Stimulated activated naive CD8-positive, alpha-beta T cell treated with anti-CD3 and anti-CD28 coated beads, Interleukin-15, Interleukin-2, amounts not matched to agents 100 ng/mL and 50 ng/mL, for 24 hours (primary cell): ENCODE results near the gene TCEAL8.

Experiments used
- H3K27ac Mint-ChIP-seq: one replicate; pipeline ENCODE4 v1.8.0; 2021; ENCODE audit warnings: mild to moderate bottlenecking, mixed read lengths
- H3K27me3 Mint-ChIP-seq: one replicate; pipeline ENCODE4 v1.8.0; 2021; ENCODE audit warnings: mixed read lengths
- H3K36me3 Mint-ChIP-seq: one replicate; pipeline ENCODE4 v1.8.0; 2021; ENCODE audit warnings: low read depth, mixed read lengths
- H3K4me1 Mint-ChIP-seq: one replicate; pipeline ENCODE4 v1.8.0; 2021; ENCODE audit warnings: low read depth, mixed read lengths
- H3K4me3 Mint-ChIP-seq: one replicate; pipeline ENCODE4 v1.8.0; 2021; ENCODE audit warnings: mild to moderate bottlenecking, mixed read lengths
- H3K9me3 Mint-ChIP-seq: one replicate; pipeline ENCODE4 v1.8.0; 2021; ENCODE audit warnings: mixed read lengths

TCEAL8 gene

GRCh38 chrX:103254921-103255493 lies at the start of gene TCEAL8:
TSS of gene TCEAL8 (minus strand) at chrX:103255155. CDS start at chrX:103253979, 1,176 bp downstream.
- Mint-ChIP-seq H3K9me3 (no peaks in the 10 kb centered on the region), H3K36me3 (peaks cover 8% of the 10 kb centered on the region), H3K4me3 (peak within 1 kb of the TSS; percentile 93), H3K4me1 (peaks cover 13% of the 10 kb centered on the region), H3K27me3 (no peaks in the 10 kb centered on the region), H3K27ac (peak within 1 kb of the TSS; percentile 93)

- Mint-ChIP-seq H3K4me1 (peaks cover 8% of the 10 kb centered on the region), H3K9me3 (no peaks in the 10 kb centered on the region), H3K27ac (no peak overlapping the region)
Observed at GRCh38 chrX:103304705-103305104, 49.8 kb upstream of the TCEAL8 start.

GRCh38 chrX:103293118-103293517 lies 38.2 kb upstream of the TCEAL8 start:
- H3K9me3 Mint-ChIP-seq, result no peaks in the 10 kb centered on the region

More at GRCh38 chrX:103304705-103305104, 49.8 kb upstream of the TCEAL8 start:
- Mint-ChIP-seq H3K36me3 (peaks cover 2% of the 10 kb centered on the region), H3K4me3 (no peak overlapping the region), H3K27me3 (no peaks in the 10 kb centered on the region)

GRCh38 chrX:103279624-103280023 lies 24.7 kb upstream of the TCEAL8 start:
- peaks cover 5% of the 10 kb centered on the region for H3K4me1 Mint-ChIP-seq
- H3K27me3 Mint-ChIP-seq, result peaks cover 41% of the 10 kb centered on the region
- H3K4me3 Mint-ChIP-seq, result no peak overlapping the region
- no peaks in the 10 kb centered on the region for H3K9me3 Mint-ChIP-seq
- no peak overlapping the region for H3K27ac Mint-ChIP-seq
- H3K36me3 Mint-ChIP-seq, result no peaks in the 10 kb centered on the region

More at GRCh38 chrX:103293118-103293517, 38.2 kb upstream of the TCEAL8 start:
- no peaks in the 10 kb centered on the region for H3K36me3 Mint-ChIP-seq
- no peak overlapping the region for H3K4me3 Mint-ChIP-seq
- no peaks in the 10 kb centered on the region for H3K4me1 Mint-ChIP-seq
- H3K27me3 Mint-ChIP-seq, result no peaks in the 10 kb centered on the region
- H3K27ac Mint-ChIP-seq, result no peak overlapping the region

GRCh38 chrX:103276581-103277002 lies 21.6 kb upstream of the TCEAL8 start, which contains the start of gene TCEAL5:
TSS of gene TCEAL5 (minus strand) at chrX:103276750. CDS start at chrX:103274563, 2,187 bp downstream.
- peaks cover 48% of the 10 kb centered on the region for H3K27me3 Mint-ChIP-seq

GRCh38 chrX:103275947-103276567 lies 21.1 kb upstream of the TCEAL8 start:
- no peaks in the 10 kb centered on the region for H3K9me3 Mint-ChIP-seq
- H3K4me3 Mint-ChIP-seq, result peak overlapping the region; percentile 60
- no peaks in the 10 kb centered on the region for H3K36me3 Mint-ChIP-seq
- no peak overlapping the region for H3K27ac Mint-ChIP-seq
- peaks cover 48% of the 10 kb centered on the region for H3K27me3 Mint-ChIP-seq
- peaks cover 5% of the 10 kb centered on the region for H3K4me1 Mint-ChIP-seq

More at GRCh38 chrX:103276581-103277002, 21.6 kb upstream of the TCEAL8 start, which contains the start of gene TCEAL5:
- no peaks in the 10 kb centered on the region for H3K9me3 Mint-ChIP-seq
- peaks cover 5% of the 10 kb centered on the region for H3K4me1 Mint-ChIP-seq
- peak within 1 kb of the TSS; percentile 60 for H3K4me3 Mint-ChIP-seq
- H3K27ac Mint-ChIP-seq, result no peak within 1 kb of the TSS
- H3K36me3 Mint-ChIP-seq, result no peaks in the 10 kb centered on the region

- Mint-ChIP-seq H3K4me1 (peaks cover 5% of the 10 kb centered on the region), H3K36me3 (no peaks in the 10 kb centered on the region), H3K27ac (no peak overlapping the region), H3K4me3 (no peak overlapping the region), H3K27me3 (peaks cover 38% of the 10 kb centered on the region), H3K9me3 (no peaks in the 10 kb centered on the region)
Observed at GRCh38 chrX:103274284-103274683, 19.3 kb upstream of the TCEAL8 start.

- Mint-ChIP-seq H3K27me3 (peaks cover 9% of the 10 kb centered on the region), H3K4me1 (peaks cover 12% of the 10 kb centered on the region), H3K36me3 (peaks cover 5% of the 10 kb centered on the region), H3K9me3 (no peaks in the 10 kb centered on the region), H3K4me3 (no peak overlapping the region), H3K27ac (no peak overlapping the region)
Observed at GRCh38 chrX:103258275-103258674, 3.3 kb upstream of the TCEAL8 start.

- Mint-ChIP-seq H3K27ac (no peak overlapping the region), H3K4me1 (peaks cover 13% of the 10 kb centered on the region), H3K36me3 (peaks cover 8% of the 10 kb centered on the region), H3K27me3 (peaks cover 3% of the 10 kb centered on the region), H3K9me3 (no peaks in the 10 kb centered on the region), H3K4me3 (no peak overlapping the region)
Observed at GRCh38 chrX:103256651-103257050, 1.7 kb upstream of the TCEAL8 start.

GRCh38 chrX:103254171-103254824 lies 657 bp downstream of the TCEAL8 start:
- peak overlapping the region; percentile 93 for H3K27ac Mint-ChIP-seq
- peaks cover 13% of the 10 kb centered on the region for H3K4me1 Mint-ChIP-seq
- no peaks in the 10 kb centered on the region for H3K9me3 Mint-ChIP-seq
- peak overlapping the region; percentile 93 for H3K4me3 Mint-ChIP-seq
- H3K27me3 Mint-ChIP-seq, result no peaks in the 10 kb centered on the region
- peaks cover 8% of the 10 kb centered on the region for H3K36me3 Mint-ChIP-seq

- Mint-ChIP-seq H3K36me3 (peaks cover 8% of the 10 kb centered on the region), H3K27me3 (no peaks in the 10 kb centered on the region), H3K27ac (peak overlapping the region; percentile 93), H3K4me3 (peak overlapping the region; percentile 93), H3K9me3 (no peaks in the 10 kb centered on the region), H3K4me1 (peaks cover 13% of the 10 kb centered on the region)
Observed at GRCh38 chrX:103253608-103254007, 1.3 kb downstream of the TCEAL8 start.

GRCh38 chrX:103250977-103251376 lies 4.0 kb downstream of the TCEAL8 start:
- H3K9me3 Mint-ChIP-seq, result no peaks in the 10 kb centered on the region
- H3K4me3 Mint-ChIP-seq, result no peak overlapping the region
- H3K36me3 Mint-ChIP-seq, result peaks cover 8% of the 10 kb centered on the region
- no peak overlapping the region for H3K27ac Mint-ChIP-seq
- H3K4me1 Mint-ChIP-seq, result peaks cover 13% of the 10 kb centered on the region
- H3K27me3 Mint-ChIP-seq, result no peaks in the 10 kb centered on the region

GRCh38 chrX:103249805-103250204 lies 5.2 kb downstream of the TCEAL8 start:
- Mint-ChIP-seq H3K4me1 (peaks cover 7% of the 10 kb centered on the region), H3K4me3 (no peak overlapping the region), H3K27ac (no peak overlapping the region), H3K36me3 (peaks cover 8% of the 10 kb centered on the region), H3K9me3 (no peaks in the 10 kb centered on the region), H3K27me3 (no peaks in the 10 kb centered on the region)

GRCh38 chrX:103248553-103248952 lies 6.4 kb downstream of the TCEAL8 start:
- Mint-ChIP-seq H3K36me3 (peaks cover 6% of the 10 kb centered on the region), H3K4me3 (no peak overlapping the region), H3K9me3 (no peaks in the 10 kb centered on the region), H3K4me1 (peaks cover 4% of the 10 kb centered on the region), H3K27ac (no peak overlapping the region), H3K27me3 (no peaks in the 10 kb centered on the region)

- no peaks in the 10 kb centered on the region for H3K9me3 Mint-ChIP-seq
Observed at GRCh38 chrX:103240155-103240554, 14.8 kb downstream of the TCEAL8 start.

More at GRCh38 chrX:103240155-103240554, 14.8 kb downstream of the TCEAL8 start:
- H3K4me3 Mint-ChIP-seq, result no peak overlapping the region
- H3K36me3 Mint-ChIP-seq, result no peaks in the 10 kb centered on the region
- no peaks in the 10 kb centered on the region for H3K4me1 Mint-ChIP-seq
- no peaks in the 10 kb centered on the region for H3K27me3 Mint-ChIP-seq
- no peak overlapping the region for H3K27ac Mint-ChIP-seq
